HFFc6 (cell line): ENCODE results near the gene UTS2R. TPM values are rescaled to one million over a fixed set of nuclear protein-coding genes. Genes with fewer than 3 reads are reported as not detected.
A peak's percentile ranks its signal among the peaks of the same experiment; 100 is the strongest.

Experiments used
- DNase-seq: peaks from one replicate; pipeline ENCODE4 v3.0.0-alpha.2; 2018
- H3K27ac Mint-ChIP-seq: 2 replicates; pipeline ENCODE4 v1.8.0; 2020; ENCODE audit warnings: mild to moderate bottlenecking, mixed read lengths
- H3K27me3 Mint-ChIP-seq: 2 replicates; pipeline ENCODE4 v1.8.0; 2021; ENCODE audit warnings: mild to moderate bottlenecking, moderate library complexity, mixed read lengths; ENCODE audit not compliant: insufficient read depth
- H3K36me3 Mint-ChIP-seq: 2 replicates; pipeline ENCODE4 v1.8.0; 2021; ENCODE audit warnings: low read depth, mixed read lengths
- H3K4me1 Mint-ChIP-seq: 2 replicates; pipeline ENCODE4 v1.8.0; 2020; ENCODE audit warnings: low read depth, mixed read lengths
- H3K4me3 Mint-ChIP-seq: 2 replicates; pipeline ENCODE4 v1.8.0; 2020; ENCODE audit warnings: mild to moderate bottlenecking, moderate library complexity, mixed read lengths
- H3K9me3 Mint-ChIP-seq: 2 replicates; pipeline ENCODE4 v1.8.0; 2020; ENCODE audit warnings: mild to moderate bottlenecking, mixed read lengths
- CTCF ChIP-seq: fragments of 200-600 bp; sonication (generic); IDR thresholded peaks from 2 replicates; pipeline ENCODE4 v1.5.0; 2021; ENCODE audit warnings: antibody characterized with exemption, mild to moderate bottlenecking
- total RNA-seq, 6 experiments: library from RNA; stranded (reverse); fragmentation: NEBNext Ultra II Directional; extraction: Animal tissue kit (Norgen Biotek cat#: 25700); gene quantifications; 2 replicates in 1 of 6; 3 replicates in 5 of 6; pipeline ENCODE4 v1.2.3, GENCODE V29; 2021

The UTS2R gene
- total RNA-seq, 6 experiments from 2014 or later, result not detected

GRCh38 chr17:82424001-82424862 lies 52.7 kb downstream of the UTS2R start:
- H3K4me1 Mint-ChIP-seq, result peaks cover 8% of the 10 kb centered on the region
- peak; percentile 86 for TF ChIP-seq CTCF
- H3K27ac Mint-ChIP-seq, result no peak overlapping the region
- H3K36me3 Mint-ChIP-seq, result peaks cover 25% of the 10 kb centered on the region
- peaks cover 4% of the 10 kb centered on the region; the same call in 1 of the 2 replicates for H3K27me3 Mint-ChIP-seq
- peak; percentile 38 for DNase-seq
- peaks cover 11% of the 10 kb centered on the region; the same call in 1 of the 2 replicates for H3K9me3 Mint-ChIP-seq
- no peak overlapping the region for H3K4me3 Mint-ChIP-seq

- peaks cover 25% of the 10 kb centered on the region for H3K36me3 Mint-ChIP-seq
- TF ChIP-seq CTCF, result 0 out of 2 replicates have a peak, but pooled peaks have one; percentile 4
- H3K9me3 Mint-ChIP-seq, result peaks cover 11% of the 10 kb centered on the region; the same call in 1 of the 2 replicates
- no peak overlapping the region for H3K27ac Mint-ChIP-seq
- H3K4me3 Mint-ChIP-seq, result no peak overlapping the region
- peaks cover 7% of the 10 kb centered on the region; the same call in 1 of the 2 replicates for H3K27me3 Mint-ChIP-seq
- no peak for DNase-seq
- H3K4me1 Mint-ChIP-seq, result peaks cover 6% of the 10 kb centered on the region
Measured at GRCh38 chr17:82424863-82425159, 53.2 kb downstream of the UTS2R start.

Other genes starting within 250 kb of the UTS2R start
- 10 to 100 TPM; 12.8 to 15.6 (median 13.6) TPM for gene CCDC57, start 158.9 kb upstream of the UTS2R start, total RNA-seq
- gene SLC16A3, start 142.7 kb upstream of the UTS2R start, total RNA-seq, result 100 to 1,000 TPM; 475 to 624 (median 523) TPM
- 100 to 1,000 TPM; 116 to 128 (median 118) TPM for gene CSNK1D, start 98.1 kb upstream of the UTS2R start, total RNA-seq
- gene CD7, start 54.2 kb upstream of the UTS2R start, total RNA-seq, result under 1 TPM in 1 of 6 experiments, not detected in 5; 0.20 TPM
- 1 to 10 TPM; 1.7 to 3.9 (median 2.8) TPM for gene SECTM1, start 38.0 kb upstream of the UTS2R start, total RNA-seq
- under 1 TPM in 2 of 6 experiments, not detected in 4; 0.10 to 0.14 TPM for gene TEX19, start 12.5 kb upstream of the UTS2R start, total RNA-seq
- gene HEXD, start 46.6 kb downstream of the UTS2R start, total RNA-seq, result 1 to 10 TPM; 4.3 to 6.8 (median 5.6) TPM
- 10 to 100 TPM; 26.5 to 31.2 (median 27.9) TPM for gene OGFOD3, start 46.8 kb downstream of the UTS2R start, total RNA-seq
- 10 to 100 TPM; 47.4 to 60.5 (median 48.7) TPM for gene CYBC1, start 79.0 kb downstream of the UTS2R start, total RNA-seq
- gene NARF, start 87.0 kb downstream of the UTS2R start, total RNA-seq, result 10 to 100 TPM; 25.2 to 38.1 (median 28.8) TPM
- 10 to 100 TPM; 38.6 to 46.3 (median 41.1) TPM for gene FOXK2, start 148.0 kb downstream of the UTS2R start, total RNA-seq